MM.1S (cell line): ENCODE results near the gene RPTOR.

Experiments
- DNase-seq: peaks from one replicate; pipeline ENCODE4 v3.0.0-alpha.2; 2015
- H2AFZ ChIP-seq: fragments of 300-600 bp; sonication (generic); 2 replicates; pipeline ENCODE4 v1.6.0; 2016; ENCODE audit warnings: antibody characterized with exemption, low read length
- H3F3A ChIP-seq: fragments of 300-600 bp; sonication (generic); 2 replicates; pipeline ENCODE4 v1.6.1; 2016; ENCODE audit warnings: mild to moderate bottlenecking, antibody characterized with exemption, low read length, moderate library complexity, mixed read lengths; ENCODE audit not compliant: insufficient read depth
- H3K27ac ChIP-seq: fragments of 300-600 bp; sonication (generic); 2 replicates; pipeline ENCODE4 v1.5.1; 2016; ENCODE audit warnings: mild to moderate bottlenecking, low read length
- H3K27me3 ChIP-seq: fragments of 300-600 bp; sonication (generic); replicated peaks from 2 replicates; pipeline ENCODE4 v1.6.0; 2016; ENCODE audit warnings: low read length; ENCODE audit not compliant: insufficient read depth
- H3K36me3 ChIP-seq: fragments of 300-600 bp; sonication (generic); replicated peaks from 2 replicates; pipeline ENCODE4 v1.6.1; 2016; ENCODE audit warnings: mild to moderate bottlenecking, low read length, mixed read lengths; ENCODE audit not compliant: insufficient read depth
- H3K4me1 ChIP-seq: fragments of 300-600 bp; sonication (generic); 2 replicates; pipeline ENCODE4 v1.6.1; 2016; ENCODE audit warnings: low read length, mixed read lengths
- H3K4me2 ChIP-seq: fragments of 300-600 bp; sonication (generic); 2 replicates; pipeline ENCODE4 v1.6.0; 2016; ENCODE audit warnings: low read depth, low read length
- H3K4me3 ChIP-seq: fragments of 300-600 bp; sonication (generic); 2 replicates; pipeline ENCODE4 v1.5.1; 2016; ENCODE audit warnings: low read length, mixed read lengths
- H3K79me2 ChIP-seq: fragments of 300-600 bp; sonication (generic); 2 replicates; pipeline ENCODE4 v1.6.1; 2016; ENCODE audit warnings: mixed run types, low read length, mixed read lengths
- H3K9ac ChIP-seq: fragments of 300-600 bp; sonication (generic); 2 replicates; pipeline ENCODE4 v1.6.1; 2016; ENCODE audit warnings: low read length, mixed read lengths
- H3K9me2 ChIP-seq: fragments of 300-600 bp; sonication (generic); replicated peaks from 2 replicates; pipeline ENCODE4 v1.6.1; 2016; ENCODE audit warnings: mild to moderate bottlenecking, low read length, mixed read lengths; ENCODE audit not compliant: insufficient read depth
- H3K9me3 ChIP-seq: fragments of 300-600 bp; sonication (generic); replicated peaks from 2 replicates; pipeline ENCODE4 v1.6.1; 2016; ENCODE audit warnings: mild to moderate bottlenecking, low read length, mixed read lengths; ENCODE audit not compliant: insufficient read depth
- H4K20me1 ChIP-seq: fragments of 300-600 bp; sonication (generic); 2 replicates; pipeline ENCODE4 v1.6.1; 2016; ENCODE audit warnings: mild to moderate bottlenecking, low read length, moderate library complexity, mixed read lengths; ENCODE audit not compliant: insufficient read depth
- CTCF ChIP-seq: fragments of 300-600 bp; sonication (generic); IDR thresholded peaks from 2 replicates; pipeline ENCODE4 v1.5.1; 2016; ENCODE audit warnings: antibody characterized with exemption, low read length, mixed read lengths
- EZH2 ChIP-seq: fragments of 300-600 bp; sonication (generic); optimal IDR thresholded peaks from 2 replicates; pipeline ENCODE3; 2017; ENCODE audit warnings: low read depth, mild to moderate bottlenecking, antibody characterized with exemption, low read length, mixed read lengths
- EZH2phosphoT487 ChIP-seq: fragments of 300-600 bp; sonication (generic); IDR thresholded peaks from 2 replicates; pipeline ENCODE4 v1.6.1; 2018; ENCODE audit warnings: antibody characterized with exemption, low read length

The RPTOR gene

GRCh38 chr17:80923211-80924110, 378.8 kb downstream of the RPTOR start:
- no peak for DNase-seq
- Histone ChIP-seq H3K4me2 (no peak overlapping the region), H3K36me3 (no peaks in the 10 kb centered on the region), H3K4me1 (peaks cover 8% of the 10 kb centered on the region), H3F3A (no peaks in the 10 kb centered on the region), H3K4me3 (no peak overlapping the region), H3K27ac (no peak overlapping the region), H4K20me1 (no peaks in the 10 kb centered on the region), H3K9ac (no peak overlapping the region), H3K79me2 (no peaks in the 10 kb centered on the region), H2AFZ (no peak overlapping the region), H3K27me3 (no peaks in the 10 kb centered on the region), H3K9me2 (no peaks in the 10 kb centered on the region), H3K9me3 (no peaks in the 10 kb centered on the region)
- no peak for TF ChIP-seq EZH2
- no peak for TF ChIP-seq CTCF
- no peak for TF ChIP-seq EZH2phosphoT487

- no peak overlapping the region for H3K4me3 ChIP-seq
- no peak overlapping the region for H2AFZ ChIP-seq
- H3F3A ChIP-seq, result no peaks in the 10 kb centered on the region
- no peak for DNase-seq
- peaks cover 9% of the 10 kb centered on the region for H3K4me1 ChIP-seq
- H3K36me3 ChIP-seq, result no peaks in the 10 kb centered on the region
- H3K27me3 ChIP-seq, result no peaks in the 10 kb centered on the region
- TF ChIP-seq CTCF, result no peak
- TF ChIP-seq EZH2phosphoT487, result no peak
- TF ChIP-seq EZH2, result no peak
- no peak overlapping the region for H3K4me2 ChIP-seq
- H4K20me1 ChIP-seq, result no peaks in the 10 kb centered on the region
- H3K27ac ChIP-seq, result no peak overlapping the region
- no peaks in the 10 kb centered on the region for H3K9me3 ChIP-seq
- no peaks in the 10 kb centered on the region for H3K9me2 ChIP-seq
- no peak overlapping the region for H3K9ac ChIP-seq
- H3K79me2 ChIP-seq, result no peaks in the 10 kb centered on the region
Observed at GRCh38 chr17:80924111-80924806, 379.6 kb downstream of the RPTOR start.

- Histone ChIP-seq H3K4me3 (no peak overlapping the region), H3K27me3 (no peaks in the 10 kb centered on the region), H3K79me2 (no peaks in the 10 kb centered on the region), H3K27ac (no peak overlapping the region), H3K9me3 (no peaks in the 10 kb centered on the region), H3K4me1 (peaks cover 9% of the 10 kb centered on the region), H3K9me2 (no peaks in the 10 kb centered on the region), H3F3A (no peaks in the 10 kb centered on the region), H3K9ac (no peak overlapping the region), H3K4me2 (no peak overlapping the region), H4K20me1 (no peaks in the 10 kb centered on the region), H3K36me3 (no peaks in the 10 kb centered on the region), H2AFZ (no peak overlapping the region)
- no peak for TF ChIP-seq EZH2
- TF ChIP-seq CTCF, result no peak
- TF ChIP-seq EZH2phosphoT487, result no peak
- no peak for DNase-seq
Observed at GRCh38 chr17:80924807-80925610, 380.4 kb downstream of the RPTOR start.
